H1 (cell line): ENCODE measurements around the gene OR14K1.

Source experiments
- EP300 ChIP-seq, 2 experiments: IDR thresholded peaks; 1 replicate in 1 of 2; 2 replicates in 1 of 2; pipeline ENCODE4 v1.6.1; 2011 to 2012; ENCODE audit warnings: low read depth in 2 of 2, low read length in 2 of 2, mild to moderate bottlenecking in 2 of 2, borderline replicate concordance in 1 of 2, inconsistent platforms in 1 of 2, moderate library complexity in 1 of 2
- EZH2 ChIP-seq: fragments of 200-600 bp; sonication (generic); IDR thresholded peaks from 2 replicates; pipeline ENCODE4 v1.7.1; 2012; ENCODE audit warnings: low read depth, mild to moderate bottlenecking, moderate library complexity, low read length, inconsistent platforms; ENCODE audit not compliant: severe bottlenecking
- FOSL1 ChIP-seq: IDR thresholded peaks from 2 replicates; pipeline ENCODE4 v1.6.1; 2011; ENCODE audit warnings: mild to moderate bottlenecking, low read depth, low read length, moderate library complexity; ENCODE audit not compliant: insufficient read depth
- GTF2F1 ChIP-seq: IDR thresholded peaks from 2 replicates; pipeline ENCODE4 v1.6.1; 2012; ENCODE audit warnings: low read depth, low read length, improper control_type of control experiment, borderline replicate concordance
- NRF1 ChIP-seq: IDR thresholded peaks from 2 replicates; pipeline ENCODE4 v1.6.1; 2011; ENCODE audit warnings: mild to moderate bottlenecking, low read depth, low read length, improper control_type of control experiment
- RAD21 ChIP-seq, 2 experiments: IDR thresholded peaks in 1 of 2; conservative IDR thresholded peaks in 1 of 2; 2 replicates each; pipeline ENCODE4 v1.6.1; 2011; ENCODE audit warnings: low read depth in 2 of 2, low read length in 2 of 2, improper control_type of control experiment in 1 of 2, inconsistent platforms in 1 of 2, mild to moderate bottlenecking in 1 of 2, moderate library complexity in 1 of 2
- SIRT6 ChIP-seq: IDR thresholded peaks from one replicate; pipeline ENCODE4 v1.7.1; 2012; ENCODE audit warnings: low read length, inconsistent platforms
- SRF ChIP-seq: IDR thresholded peaks from 2 replicates; pipeline ENCODE4 v1.6.1; 2011; ENCODE audit warnings: mild to moderate bottlenecking, low read depth, low read length, moderate library complexity
- TEAD4 ChIP-seq: IDR thresholded peaks from 2 replicates; pipeline ENCODE4 v1.6.1; 2012; ENCODE audit warnings: low read depth, low read length, inconsistent platforms, mixed read lengths
- TF ChIP-seq, protein P1 (sequence below), 3 experiments: IDR thresholded peaks; 1 replicate in 2 of 3; 2 replicates in 1 of 3; pipeline versions ENCODE4 v1.5.1 to v1.6.1; 2011; ENCODE audit warnings: low read length in 3 of 3, mild to moderate bottlenecking in 3 of 3, inconsistent platforms in 2 of 3, low read depth in 1 of 3, moderate library complexity in 1 of 3; ENCODE audit not compliant: insufficient read depth in 1 of 3; ENCODE audit errors: control extremely low read depth in 1 of 3
- TF ChIP-seq, protein P2 (sequence below): IDR thresholded peaks from 2 replicates; pipeline ENCODE4 v1.6.1; 2012; ENCODE audit warnings: inconsistent platforms

DNA sequence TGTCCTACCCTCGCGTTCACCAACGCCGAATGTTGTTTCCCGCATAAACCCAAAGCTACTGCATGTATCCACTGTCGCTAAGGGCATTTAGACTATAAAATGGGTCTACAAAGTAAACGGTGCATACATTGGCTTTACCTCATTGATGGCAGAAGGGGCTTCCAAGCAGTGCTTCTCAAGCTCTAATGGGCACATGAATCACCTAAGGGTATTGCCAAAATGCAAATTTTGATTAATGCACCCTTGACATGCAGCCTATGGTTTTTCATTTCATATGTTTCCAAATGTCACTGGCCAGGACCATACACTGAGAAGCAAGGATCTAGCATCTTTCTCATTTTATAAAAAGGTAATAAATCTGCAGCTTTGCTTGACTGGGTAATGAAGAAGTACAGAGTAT is 24.7 kb upstream of the OR14K1 start:
- TF ChIP-seq, protein P1, sequence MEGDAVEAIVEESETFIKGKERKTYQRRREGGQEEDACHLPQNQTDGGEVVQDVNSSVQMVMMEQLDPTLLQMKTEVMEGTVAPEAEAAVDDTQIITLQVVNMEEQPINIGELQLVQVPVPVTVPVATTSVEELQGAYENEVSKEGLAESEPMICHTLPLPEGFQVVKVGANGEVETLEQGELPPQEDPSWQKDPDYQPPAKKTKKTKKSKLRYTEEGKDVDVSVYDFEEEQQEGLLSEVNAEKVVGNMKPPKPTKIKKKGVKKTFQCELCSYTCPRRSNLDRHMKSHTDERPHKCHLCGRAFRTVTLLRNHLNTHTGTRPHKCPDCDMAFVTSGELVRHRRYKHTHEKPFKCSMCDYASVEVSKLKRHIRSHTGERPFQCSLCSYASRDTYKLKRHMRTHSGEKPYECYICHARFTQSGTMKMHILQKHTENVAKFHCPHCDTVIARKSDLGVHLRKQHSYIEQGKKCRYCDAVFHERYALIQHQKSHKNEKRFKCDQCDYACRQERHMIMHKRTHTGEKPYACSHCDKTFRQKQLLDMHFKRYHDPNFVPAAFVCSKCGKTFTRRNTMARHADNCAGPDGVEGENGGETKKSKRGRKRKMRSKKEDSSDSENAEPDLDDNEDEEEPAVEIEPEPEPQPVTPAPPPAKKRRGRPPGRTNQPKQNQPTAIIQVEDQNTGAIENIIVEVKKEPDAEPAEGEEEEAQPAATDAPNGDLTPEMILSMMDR (IDR thresholded peaks at IDR 0.05; ENCODE audit: control extremely low read depth in 1 of 3, insufficient read depth in 1 of 3, low read depth in 1 of 3, low read length in 3 of 3) = no peak
- TF ChIP-seq EZH2 (no peak), RAD21 (IDR thresholded peaks at IDR 0.05 in 1 of 2, conservative IDR thresholded peaks at IDR 0.05 in 1 of 2; ENCODE audit: low read depth in 2 of 2, low read length in 2 of 2) (no peak), EP300 (IDR thresholded peaks at IDR 0.05; ENCODE audit: borderline replicate concordance in 1 of 2, low read depth in 2 of 2, low read length in 2 of 2) (no peak), SIRT6 (no peak), FOSL1 (no peak), NRF1 (no peak), SRF (no peak), TEAD4 (no peak), GTF2F1 (no peak)
- TF ChIP-seq, protein P2, sequence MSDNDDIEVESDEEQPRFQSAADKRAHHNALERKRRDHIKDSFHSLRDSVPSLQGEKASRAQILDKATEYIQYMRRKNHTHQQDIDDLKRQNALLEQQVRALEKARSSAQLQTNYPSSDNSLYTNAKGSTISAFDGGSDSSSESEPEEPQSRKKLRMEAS = no peak
